ENCODE measurements around the gene ATP2C2.

ATP2C2 gene, protein sequence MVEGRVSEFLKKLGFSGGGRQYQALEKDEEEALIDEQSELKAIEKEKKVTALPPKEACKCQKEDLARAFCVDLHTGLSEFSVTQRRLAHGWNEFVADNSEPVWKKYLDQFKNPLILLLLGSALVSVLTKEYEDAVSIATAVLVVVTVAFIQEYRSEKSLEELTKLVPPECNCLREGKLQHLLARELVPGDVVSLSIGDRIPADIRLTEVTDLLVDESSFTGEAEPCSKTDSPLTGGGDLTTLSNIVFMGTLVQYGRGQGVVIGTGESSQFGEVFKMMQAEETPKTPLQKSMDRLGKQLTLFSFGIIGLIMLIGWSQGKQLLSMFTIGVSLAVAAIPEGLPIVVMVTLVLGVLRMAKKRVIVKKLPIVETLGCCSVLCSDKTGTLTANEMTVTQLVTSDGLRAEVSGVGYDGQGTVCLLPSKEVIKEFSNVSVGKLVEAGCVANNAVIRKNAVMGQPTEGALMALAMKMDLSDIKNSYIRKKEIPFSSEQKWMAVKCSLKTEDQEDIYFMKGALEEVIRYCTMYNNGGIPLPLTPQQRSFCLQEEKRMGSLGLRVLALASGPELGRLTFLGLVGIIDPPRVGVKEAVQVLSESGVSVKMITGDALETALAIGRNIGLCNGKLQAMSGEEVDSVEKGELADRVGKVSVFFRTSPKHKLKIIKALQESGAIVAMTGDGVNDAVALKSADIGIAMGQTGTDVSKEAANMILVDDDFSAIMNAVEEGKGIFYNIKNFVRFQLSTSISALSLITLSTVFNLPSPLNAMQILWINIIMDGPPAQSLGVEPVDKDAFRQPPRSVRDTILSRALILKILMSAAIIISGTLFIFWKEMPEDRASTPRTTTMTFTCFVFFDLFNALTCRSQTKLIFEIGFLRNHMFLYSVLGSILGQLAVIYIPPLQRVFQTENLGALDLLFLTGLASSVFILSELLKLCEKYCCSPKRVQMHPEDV

GRCh38 chr16:84368308-84368996 is at the start of gene ATP2C2:
ATP2C2 (plus strand) TSS chr16:84368538; CDS start chr16:84368616, 78 bp downstream.
- no peaks in the 10 kb centered on the region; the same call in 1 of the 2 replicates for H3K4me1 ChIP-seq (ENCODE audit: control insufficient read depth, insufficient read depth, low read length)
- CTCF ChIA-PET: interaction anchor here (0.6 to 0.9 kb wide), 4 partner anchors 60 to 115 kb away, joined by 3 to 4 read pairs (median 3); no protein-coding TSS in a partner anchor
- H3K9me3 ChIP-seq (ENCODE audit: control insufficient read depth, insufficient read depth, low read depth, low read length): no peaks in the 10 kb centered on the region
- POLR2A ChIA-PET: no interaction called here
- no peaks in the 10 kb centered on the region for H3K36me3 ChIP-seq (ENCODE audit: control insufficient read depth in 2 of 2, insufficient read depth in 1 of 2, low read length in 2 of 2)
- TF ChIP-seq KLF16 (tag by site-specific recombination; IDR thresholded peaks at IDR 0.05) (no peak), ZNF513 (tag by site-specific recombination; IDR thresholded peaks at IDR 0.05) (no peak), ZNF146 (tag by site-specific recombination; IDR thresholded peaks at IDR 0.05) (no peak), HOXD13 (CRISPR knock-in tag; IDR thresholded peaks at IDR 0.05; ENCODE audit: borderline replicate concordance) (no peak), ZNF23 (tag by site-specific recombination; IDR thresholded peaks at IDR 0.05; ENCODE audit: borderline replicate concordance) (no peak), ZNF266 (tag by site-specific recombination; IDR thresholded peaks at IDR 0.05; ENCODE audit: low read depth) (no peak), ZNF521 (tag by site-specific recombination; IDR thresholded peaks at IDR 0.05) (no peak), ZNF768 (tag by site-specific recombination; IDR thresholded peaks at IDR 0.05) (no peak), ZNF473 (tag by site-specific recombination; IDR thresholded peaks at IDR 0.05) (no peak), ZNF664 (tag by site-specific recombination; IDR thresholded peaks at IDR 0.05) (no peak), ZXDB (tag by site-specific recombination; IDR thresholded peaks at IDR 0.05) (no peak), ZNF707 (tag by site-specific recombination; IDR thresholded peaks at IDR 0.05) (no peak), GFI1B (tag by site-specific recombination; IDR thresholded peaks at IDR 0.05) (no peak)
- TF ChIP-seq, protein P1, sequence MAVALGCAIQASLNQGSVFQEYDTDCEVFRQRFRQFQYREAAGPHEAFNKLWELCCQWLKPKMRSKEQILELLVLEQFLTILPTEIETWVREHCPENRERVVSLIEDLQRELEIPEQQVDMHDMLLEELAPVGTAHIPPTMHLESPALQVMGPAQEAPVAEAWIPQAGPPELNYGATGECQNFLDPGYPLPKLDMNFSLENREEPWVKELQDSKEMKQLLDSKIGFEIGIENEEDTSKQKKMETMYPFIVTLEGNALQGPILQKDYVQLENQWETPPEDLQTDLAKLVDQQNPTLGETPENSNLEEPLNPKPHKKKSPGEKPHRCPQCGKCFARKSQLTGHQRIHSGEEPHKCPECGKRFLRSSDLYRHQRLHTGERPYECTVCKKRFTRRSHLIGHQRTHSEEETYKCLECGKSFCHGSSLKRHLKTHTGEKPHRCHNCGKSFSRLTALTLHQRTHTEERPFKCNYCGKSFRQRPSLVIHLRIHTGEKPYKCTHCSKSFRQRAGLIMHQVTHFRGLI (tag by site-specific recombination; IDR thresholded peaks at IDR 0.05): no peak
- TF ChIP-seq, protein P2, sequence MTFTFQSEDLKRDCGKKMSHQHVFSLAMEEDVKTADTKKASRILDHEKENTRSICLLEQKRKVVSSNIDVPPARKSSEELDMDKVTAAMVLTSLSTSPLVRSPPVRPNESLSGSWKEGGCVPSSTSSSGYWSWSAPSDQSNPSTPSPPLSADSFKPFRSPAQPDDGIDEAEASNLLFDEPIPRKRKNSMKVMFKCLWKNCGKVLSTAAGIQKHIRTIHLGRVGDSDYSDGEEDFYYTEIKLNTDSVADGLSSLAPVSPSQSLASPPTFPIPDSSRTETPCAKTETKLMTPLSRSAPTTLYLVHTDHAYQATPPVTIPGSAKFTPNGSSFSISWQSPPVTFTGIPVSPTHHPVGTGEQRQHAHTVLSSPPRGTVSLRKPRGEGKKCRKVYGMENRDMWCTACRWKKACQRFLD (tag by site-specific recombination; IDR thresholded peaks at IDR 0.05): no peak
- no peak within 1 kb of the TSS for H3K27ac ChIP-seq (ENCODE audit: extremely low read depth, low read depth, low read length)
- H3K4me3 ChIP-seq (ENCODE audit: low read depth, low read length): peak within 1 kb of the TSS; percentile 28

DNA sequence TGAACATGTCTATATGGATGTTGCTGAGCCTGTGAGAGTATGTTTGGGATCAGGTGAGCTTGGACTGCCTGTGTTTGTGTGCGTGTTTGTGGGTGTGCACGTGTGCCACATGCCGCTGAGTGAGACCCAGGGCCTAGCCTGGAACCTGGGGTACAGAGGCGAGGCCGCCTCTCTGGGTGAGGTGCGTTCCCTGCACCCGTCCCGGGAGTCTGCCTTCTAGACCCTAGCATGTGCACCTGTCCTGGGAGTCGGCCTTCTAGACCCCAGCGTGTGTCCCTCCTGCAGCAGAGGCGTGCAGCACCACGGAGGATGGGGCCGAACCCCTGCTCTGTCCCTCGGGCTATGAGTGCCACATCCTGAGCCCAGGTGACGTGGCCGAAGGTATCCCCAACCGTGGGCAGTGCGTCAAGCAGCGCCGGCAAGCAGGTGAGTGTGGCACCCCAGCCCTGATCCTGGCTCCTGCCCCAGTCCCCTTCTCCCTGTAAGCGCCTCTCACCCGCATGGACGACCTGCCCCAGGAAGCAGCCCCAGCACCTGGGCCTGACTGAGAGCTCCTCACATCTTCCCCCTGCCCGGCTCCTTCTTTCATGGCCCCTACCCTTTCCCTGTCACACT is 49.1 kb upstream of the ATP2C2 start:
- no peaks in the 10 kb centered on the region for H3K4me1 ChIP-seq (ENCODE audit: control insufficient read depth, insufficient read depth, low read length)
- no peaks in the 10 kb centered on the region for H3K9me3 ChIP-seq (ENCODE audit: control insufficient read depth, insufficient read depth, low read depth, low read length)
- ChIA-PET POLR2A (no interaction called here), CTCF (no interaction called here)
- H3K36me3 ChIP-seq (ENCODE audit: control insufficient read depth in 2 of 2, insufficient read depth in 1 of 2, low read length in 2 of 2): no peaks in the 10 kb centered on the region
- H3K27ac ChIP-seq (ENCODE audit: extremely low read depth, low read depth, low read length): no peak overlapping the region
- no peak overlapping the region for H3K4me3 ChIP-seq (ENCODE audit: low read depth, low read length)
- TF ChIP-seq HIC1 (tag by site-specific recombination; IDR thresholded peaks at IDR 0.05): no peak

All from HEK293 (cell line).